ENCODE data around the gene CAPN15.

DNA sequence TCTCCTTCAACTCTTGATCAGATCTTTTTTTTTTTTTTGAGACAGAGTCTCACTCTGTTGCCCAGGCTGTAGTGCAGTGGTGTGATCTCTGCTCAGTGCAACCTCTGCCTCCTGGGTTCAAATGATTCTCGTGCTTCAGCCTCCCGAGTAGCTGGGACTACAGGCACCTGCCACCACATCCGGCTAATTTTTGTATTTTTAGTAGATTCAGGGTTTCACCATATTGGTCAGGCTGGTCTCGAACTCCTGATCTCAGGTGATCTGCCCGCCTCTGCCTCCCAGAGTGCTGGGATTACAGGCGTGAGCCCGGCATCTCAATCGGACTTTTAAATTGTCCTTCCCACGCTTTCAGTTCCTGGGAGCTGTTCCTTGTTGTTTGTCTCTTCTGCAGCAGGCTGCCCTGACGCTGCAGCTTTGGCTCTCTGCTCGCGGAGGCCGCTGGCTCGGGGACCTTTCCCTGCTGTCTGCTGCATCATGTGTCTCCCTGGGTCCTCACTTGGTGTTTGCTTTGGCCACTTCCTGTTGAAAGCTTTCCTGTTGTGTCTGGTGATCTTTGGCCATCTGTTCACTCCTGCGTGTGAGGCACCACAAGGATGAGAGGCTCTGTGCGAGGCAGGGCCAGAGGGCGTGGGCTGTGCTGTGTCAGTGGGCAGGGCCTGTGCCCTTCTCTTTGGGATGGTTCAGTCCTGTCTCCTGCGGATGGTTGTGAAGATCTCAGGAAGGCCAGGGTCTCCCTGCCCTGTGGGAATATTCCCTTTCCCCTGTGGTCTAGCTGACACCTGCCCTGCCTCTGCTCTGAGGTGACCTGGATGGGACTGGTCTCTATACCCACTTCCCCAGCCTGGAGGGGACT lies 18.4 kb upstream of the CAPN15 start:
- TF ChIP-seq POLR2A (conservative IDR thresholded peaks at IDR 0.05) (no peak), TAF1 (IDR thresholded peaks at IDR 0.05; ENCODE audit: control insufficient read depth, extremely low read depth, insufficient read depth, low read length, severe bottlenecking) (no peak), CREM (IDR thresholded peaks at IDR 0.05; ENCODE audit: low read depth) (no peak), BHLHE40 (IDR thresholded peaks at IDR 0.05; ENCODE audit: low read length) (no peak), TEAD1 (CRISPR knock-in tag; IDR thresholded peaks at IDR 0.05) (no peak), HDAC2 (IDR thresholded peaks at IDR 0.05) (no peak)
- TF ChIP-seq, protein P1, sequence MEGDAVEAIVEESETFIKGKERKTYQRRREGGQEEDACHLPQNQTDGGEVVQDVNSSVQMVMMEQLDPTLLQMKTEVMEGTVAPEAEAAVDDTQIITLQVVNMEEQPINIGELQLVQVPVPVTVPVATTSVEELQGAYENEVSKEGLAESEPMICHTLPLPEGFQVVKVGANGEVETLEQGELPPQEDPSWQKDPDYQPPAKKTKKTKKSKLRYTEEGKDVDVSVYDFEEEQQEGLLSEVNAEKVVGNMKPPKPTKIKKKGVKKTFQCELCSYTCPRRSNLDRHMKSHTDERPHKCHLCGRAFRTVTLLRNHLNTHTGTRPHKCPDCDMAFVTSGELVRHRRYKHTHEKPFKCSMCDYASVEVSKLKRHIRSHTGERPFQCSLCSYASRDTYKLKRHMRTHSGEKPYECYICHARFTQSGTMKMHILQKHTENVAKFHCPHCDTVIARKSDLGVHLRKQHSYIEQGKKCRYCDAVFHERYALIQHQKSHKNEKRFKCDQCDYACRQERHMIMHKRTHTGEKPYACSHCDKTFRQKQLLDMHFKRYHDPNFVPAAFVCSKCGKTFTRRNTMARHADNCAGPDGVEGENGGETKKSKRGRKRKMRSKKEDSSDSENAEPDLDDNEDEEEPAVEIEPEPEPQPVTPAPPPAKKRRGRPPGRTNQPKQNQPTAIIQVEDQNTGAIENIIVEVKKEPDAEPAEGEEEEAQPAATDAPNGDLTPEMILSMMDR (IDR thresholded peaks at IDR 0.05 in 2 of 3, conservative IDR thresholded peaks at IDR 0.05 in 1 of 3; ENCODE audit: insufficient read depth in 2 of 3, low read depth in 1 of 3, low read length in 3 of 3) = no peak

Measured in K562 (cell line).